Measurements from ENCODE around the gene PPP6R2.
A peak's percentile ranks its signal among the peaks of the same experiment; 100 is the strongest.
"Not testable (repeated sequence)": the region's sequence is repeated elsewhere in the genome, so short reads cannot be mapped to it uniquely, and the experiment has no call there.

PPP6R2 gene

GRCh38 chr22:50317178-50317577 lies 25.9 kb upstream of the PPP6R2 start:
- no peak for DNase-seq (ENCODE audit: low read depth in 1 of 2, low spot score in 1 of 2)

GRCh38 chr22:50317674-50318073 lies 25.5 kb upstream of the PPP6R2 start:
- no peak for DNase-seq (ENCODE audit: low read depth in 1 of 2, low spot score in 1 of 2)

DNA sequence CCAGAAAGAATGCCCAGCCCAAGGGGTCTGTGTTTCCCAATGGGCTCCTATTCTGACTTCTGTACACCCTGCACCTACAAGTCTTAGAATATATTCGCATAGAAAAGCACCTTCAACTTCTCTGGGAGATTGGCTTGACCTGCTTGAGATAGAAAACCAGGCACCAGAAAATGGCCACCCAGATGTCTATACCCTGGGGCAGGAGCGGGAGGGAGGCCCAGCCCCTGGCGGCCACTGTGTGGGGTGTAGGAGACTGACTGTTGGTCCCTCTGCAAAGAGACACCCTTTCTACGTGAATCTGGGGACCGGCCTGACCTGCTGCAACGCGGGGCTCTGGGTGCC lies 24.8 kb upstream of the PPP6R2 start:
- no peak for DNase-seq (ENCODE audit: low read depth in 1 of 2, low spot score in 1 of 2)

- no peak for DNase-seq (ENCODE audit: low read depth in 1 of 2, low spot score in 1 of 2)
Observed at GRCh38 chr22:50318698-50319411, 24.3 kb upstream of the PPP6R2 start.

DNA sequence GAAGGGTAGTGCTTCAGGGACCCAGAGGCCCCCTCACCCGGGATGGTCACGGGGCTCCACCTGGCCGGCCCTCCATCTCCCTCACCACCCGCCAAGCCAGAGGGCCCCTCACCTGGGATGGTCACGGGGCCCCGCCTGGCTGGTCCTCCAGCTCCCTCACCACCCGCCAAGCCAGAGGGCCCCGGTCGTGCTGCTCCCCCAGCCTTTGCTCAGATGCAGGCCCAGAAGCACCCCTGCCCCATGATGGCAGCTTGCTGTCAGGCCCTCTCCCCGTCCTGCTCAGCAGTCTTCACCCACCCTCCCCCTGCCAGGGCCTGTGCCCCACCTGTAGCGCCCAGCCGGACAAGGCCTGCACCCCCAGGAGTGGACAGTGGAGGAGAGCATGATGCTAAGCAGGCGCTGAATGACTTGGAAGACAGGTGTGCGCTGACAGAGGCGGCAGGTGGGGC lies 23.6 kb upstream of the PPP6R2 start:
- no peak for DNase-seq (ENCODE audit: low read depth in 1 of 2, low spot score in 1 of 2)

DNA sequence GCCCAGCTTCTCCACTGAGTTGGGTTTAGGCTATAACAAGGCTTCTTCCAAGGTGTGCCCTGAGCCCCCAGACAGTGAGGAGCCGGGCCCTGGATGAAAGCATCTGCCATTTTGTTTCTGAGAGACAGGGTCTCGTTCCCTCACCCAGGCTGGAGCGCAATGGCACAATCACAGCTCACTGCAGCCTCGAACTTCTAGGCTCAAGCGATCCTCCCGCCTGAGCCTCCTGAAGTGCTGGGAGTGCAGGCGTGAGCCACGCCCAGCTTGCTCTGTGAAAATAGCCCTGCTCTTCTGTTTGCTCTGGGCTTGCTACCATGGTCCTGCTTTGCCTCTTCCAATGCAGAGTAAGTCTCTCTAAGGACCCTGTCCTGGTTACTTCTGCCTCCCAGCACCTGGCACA lies 23.0 kb upstream of the PPP6R2 start:
- no peak for DNase-seq (ENCODE audit: low read depth in 1 of 2, low spot score in 1 of 2)

GRCh38 chr22:50320671-50321325 lies 22.3 kb upstream of the PPP6R2 start:
- DNase-seq (ENCODE audit: low read depth in 1 of 2, low spot score in 1 of 2), result no peak

DNA sequence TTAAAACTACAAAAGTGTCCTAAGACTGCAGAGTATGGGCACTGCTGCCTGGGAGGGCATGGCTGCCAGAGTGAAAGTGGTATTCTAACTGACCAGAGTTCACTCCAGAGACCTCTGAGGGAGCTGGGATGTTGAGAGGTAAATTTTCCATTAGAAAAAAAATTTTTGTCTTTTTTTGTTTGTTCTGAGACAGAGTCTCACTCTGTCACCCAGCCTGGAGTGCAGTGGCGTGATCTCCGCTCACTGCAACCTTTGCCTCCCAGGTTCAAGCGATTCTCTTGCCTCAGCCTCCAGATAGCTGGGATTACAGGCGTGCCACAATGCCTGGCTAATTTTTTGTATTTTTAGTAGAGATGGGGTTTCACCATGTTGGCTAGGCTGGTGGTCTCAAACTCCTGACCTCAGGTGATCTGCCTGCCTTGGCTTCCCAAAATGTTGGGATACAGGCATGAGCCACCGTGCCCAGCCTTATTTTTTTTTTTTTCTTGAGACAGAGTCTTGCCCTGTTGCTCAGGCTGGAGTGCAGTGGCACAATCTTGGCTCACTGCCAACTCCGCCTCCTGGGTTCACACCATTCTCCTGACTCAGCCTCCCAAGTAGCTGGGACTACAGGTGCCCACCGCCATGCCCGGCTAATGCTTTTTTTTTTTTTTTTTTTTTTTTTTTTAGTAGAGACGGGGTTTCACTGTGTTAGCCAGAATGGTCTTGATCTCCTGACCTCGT lies 20.6 kb upstream of the PPP6R2 start:
- DNase-seq (ENCODE audit: low read depth in 1 of 2, low spot score in 1 of 2), result not testable (repeated sequence)

- no peak for DNase-seq (ENCODE audit: low read depth in 1 of 2, low spot score in 1 of 2)
Observed at GRCh38 chr22:50323900-50324299, 19.2 kb upstream of the PPP6R2 start.

DNA sequence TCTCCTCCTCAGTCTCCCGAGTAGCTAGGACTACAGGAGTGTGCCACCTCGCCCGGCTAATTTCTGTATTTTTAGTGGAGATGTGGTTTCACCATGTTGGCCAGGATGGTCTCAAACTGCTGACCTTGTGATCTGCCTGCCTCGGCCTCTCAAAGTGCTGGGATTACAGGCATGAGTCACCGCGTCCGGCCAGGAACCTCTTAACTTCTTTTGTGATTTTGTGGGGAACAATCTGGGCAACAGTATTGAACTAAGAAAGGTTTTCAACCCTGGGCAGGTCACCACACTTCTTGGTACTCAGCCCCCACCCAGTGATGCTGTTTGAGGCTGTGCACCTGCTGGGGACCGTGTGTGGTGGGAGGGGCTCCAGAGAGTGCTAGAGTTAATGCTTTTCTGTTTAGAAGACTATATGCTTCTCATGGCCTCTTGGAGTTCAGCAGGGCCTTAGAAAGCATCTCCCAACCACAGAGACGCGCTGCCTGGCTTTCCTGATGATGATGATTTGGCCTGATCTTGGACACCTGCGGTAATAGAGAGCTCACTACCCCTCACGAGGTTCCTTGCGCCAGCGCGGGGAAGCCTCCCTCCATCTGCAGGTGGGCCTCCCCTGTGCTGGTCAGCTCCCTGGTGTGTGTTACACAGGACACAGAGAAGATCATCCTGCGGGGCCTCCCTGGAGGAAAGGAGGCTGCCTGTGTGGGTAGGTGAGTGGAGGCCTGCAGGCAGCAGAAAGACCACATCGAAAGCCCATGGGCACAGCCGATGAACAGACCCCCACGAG lies 17.5 kb upstream of the PPP6R2 start:
- no peak for DNase-seq (ENCODE audit: low read depth in 1 of 2, low spot score in 1 of 2)

DNA sequence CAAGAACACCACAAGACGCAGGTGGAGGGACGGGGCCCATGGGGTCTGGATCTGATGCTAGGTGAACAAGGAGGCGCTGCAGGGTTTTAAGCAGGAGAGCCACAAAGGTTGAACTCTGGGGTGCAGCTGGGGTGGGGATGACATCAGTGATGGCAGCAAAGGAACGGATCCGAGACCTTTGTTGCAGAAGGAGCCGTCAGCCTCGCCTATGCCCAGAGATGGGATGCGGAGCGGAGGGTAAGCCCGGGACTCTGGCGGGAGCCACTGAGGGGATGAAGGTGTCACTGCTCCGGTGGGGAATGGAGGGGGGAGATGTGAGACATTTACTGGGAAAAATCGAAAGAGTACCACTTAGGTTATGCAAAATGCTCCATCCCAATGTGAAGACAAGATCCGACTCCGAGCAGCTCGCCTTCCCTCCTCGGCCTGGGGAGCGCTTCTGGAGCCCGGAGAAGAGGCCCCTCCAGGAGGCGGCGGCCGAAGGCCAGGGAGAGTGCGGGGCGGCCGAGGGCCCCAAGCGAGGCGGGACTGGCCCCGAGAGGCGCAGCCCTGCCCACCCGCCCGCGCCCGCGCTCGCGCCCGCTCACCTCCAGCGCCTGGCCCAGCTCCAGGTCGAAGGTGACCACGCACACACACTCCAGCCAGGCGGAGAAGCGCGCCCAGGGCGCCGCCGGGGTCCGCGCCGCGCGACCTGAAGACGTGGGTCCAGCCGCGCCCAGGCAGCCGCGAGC lies 16.7 kb upstream of the PPP6R2 start:
- DNase-seq (ENCODE audit: low read depth in 1 of 2, low spot score in 1 of 2), result no peak

GRCh38 chr22:50326956-50327710 lies 16.0 kb upstream of the PPP6R2 start, which contains the start of gene DENND6B:
TSS of gene DENND6B (minus strand) at chr22:50327012. CDS start at chr22:50326988, 24 bp downstream.
- peak; percentile 27 to 52 for DNase-seq (ENCODE audit: low read depth in 1 of 2, low spot score in 1 of 2)

- DNase-seq (ENCODE audit: low read depth in 1 of 2, low spot score in 1 of 2), result no peak
Observed at GRCh38 chr22:50327711-50328019, 15.5 kb upstream of the PPP6R2 start.

DNA sequence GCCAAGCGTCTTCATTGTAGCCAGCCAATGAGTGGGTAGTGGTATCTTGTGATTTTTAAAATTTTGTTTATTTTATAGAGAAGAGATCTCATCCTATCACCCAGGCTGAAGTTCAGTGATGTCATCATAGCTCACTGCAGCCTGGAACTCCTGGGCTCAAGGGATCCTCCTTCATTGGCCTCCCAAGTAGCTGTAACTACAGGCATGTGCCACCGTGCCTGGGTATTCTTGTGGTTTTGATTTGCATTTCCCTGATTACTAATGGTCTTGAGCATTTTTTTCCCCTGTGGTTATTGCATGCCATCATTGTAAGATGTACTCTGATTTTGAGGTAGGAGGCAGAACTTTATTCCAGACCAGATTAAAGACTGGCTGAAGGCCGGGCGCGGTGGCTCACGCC lies 13.9 kb upstream of the PPP6R2 start:
- DNase-seq (ENCODE audit: low read depth in 1 of 2, low spot score in 1 of 2), result no peak

- DNase-seq (ENCODE audit: low read depth in 1 of 2, low spot score in 1 of 2), result not testable (repeated sequence)
Observed at GRCh38 chr22:50334433-50334832, 8.7 kb upstream of the PPP6R2 start.

GRCh38 chr22:50337262-50338041 lies 5.7 kb upstream of the PPP6R2 start:
- DNase-seq (ENCODE audit: low read depth in 1 of 2, low spot score in 1 of 2), result no peak

DNA sequence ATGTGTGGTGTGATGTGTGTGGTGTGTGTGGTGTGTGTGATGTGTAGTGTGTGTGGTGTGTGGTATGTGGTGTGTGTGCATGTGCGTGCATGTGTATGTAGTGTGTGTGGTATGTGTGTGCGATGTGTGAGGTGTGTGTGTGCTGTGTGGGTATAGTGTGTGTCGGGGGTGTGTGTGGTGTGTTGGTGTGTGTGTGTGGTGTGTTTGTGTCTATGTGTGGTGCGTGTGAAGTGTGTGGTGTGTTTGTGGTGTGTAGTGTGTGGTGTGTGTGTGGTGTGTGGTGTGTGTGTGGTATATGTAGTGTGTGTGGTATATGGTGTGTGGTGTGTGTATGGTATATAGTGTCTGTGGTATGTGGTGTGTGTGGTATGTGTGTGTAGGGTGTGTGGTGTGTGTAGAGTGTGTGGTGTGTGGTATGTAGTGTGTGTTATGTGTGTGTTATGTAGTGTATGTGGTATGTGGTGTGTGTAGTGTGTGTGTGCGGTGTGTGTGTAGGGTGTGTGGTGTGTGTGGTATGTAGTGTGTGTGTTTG lies 5.0 kb upstream of the PPP6R2 start:
- DNase-seq (ENCODE audit: low read depth in 1 of 2, low spot score in 1 of 2), result no peak

GRCh38 chr22:50338860-50339462 lies 4.2 kb upstream of the PPP6R2 start:
- no peak for DNase-seq (ENCODE audit: low read depth in 1 of 2, low spot score in 1 of 2)
